Measurements from ENCODE around the gene PCARE. TPM values are rescaled to one million over a fixed set of nuclear protein-coding genes. Genes with fewer than 3 reads are reported as not detected.

PCARE gene
- total RNA-seq, 1 experiment from 2014 or later = not detected

GRCh38 chr2:29068513-29068912 lies 5.8 kb downstream of the PCARE start (continued):
- TF ChIP-seq, protein P1, sequence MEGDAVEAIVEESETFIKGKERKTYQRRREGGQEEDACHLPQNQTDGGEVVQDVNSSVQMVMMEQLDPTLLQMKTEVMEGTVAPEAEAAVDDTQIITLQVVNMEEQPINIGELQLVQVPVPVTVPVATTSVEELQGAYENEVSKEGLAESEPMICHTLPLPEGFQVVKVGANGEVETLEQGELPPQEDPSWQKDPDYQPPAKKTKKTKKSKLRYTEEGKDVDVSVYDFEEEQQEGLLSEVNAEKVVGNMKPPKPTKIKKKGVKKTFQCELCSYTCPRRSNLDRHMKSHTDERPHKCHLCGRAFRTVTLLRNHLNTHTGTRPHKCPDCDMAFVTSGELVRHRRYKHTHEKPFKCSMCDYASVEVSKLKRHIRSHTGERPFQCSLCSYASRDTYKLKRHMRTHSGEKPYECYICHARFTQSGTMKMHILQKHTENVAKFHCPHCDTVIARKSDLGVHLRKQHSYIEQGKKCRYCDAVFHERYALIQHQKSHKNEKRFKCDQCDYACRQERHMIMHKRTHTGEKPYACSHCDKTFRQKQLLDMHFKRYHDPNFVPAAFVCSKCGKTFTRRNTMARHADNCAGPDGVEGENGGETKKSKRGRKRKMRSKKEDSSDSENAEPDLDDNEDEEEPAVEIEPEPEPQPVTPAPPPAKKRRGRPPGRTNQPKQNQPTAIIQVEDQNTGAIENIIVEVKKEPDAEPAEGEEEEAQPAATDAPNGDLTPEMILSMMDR (IDR thresholded peaks at IDR 0.05) = no peak
- TF ChIP-seq PRRX2 (CRISPR knock-in tag; IDR thresholded peaks at IDR 0.05) = no peak
- no peak for TF ChIP-seq ZNF281 (CRISPR knock-in tag; IDR thresholded peaks at IDR 0.05)
- TF ChIP-seq, protein P2, sequence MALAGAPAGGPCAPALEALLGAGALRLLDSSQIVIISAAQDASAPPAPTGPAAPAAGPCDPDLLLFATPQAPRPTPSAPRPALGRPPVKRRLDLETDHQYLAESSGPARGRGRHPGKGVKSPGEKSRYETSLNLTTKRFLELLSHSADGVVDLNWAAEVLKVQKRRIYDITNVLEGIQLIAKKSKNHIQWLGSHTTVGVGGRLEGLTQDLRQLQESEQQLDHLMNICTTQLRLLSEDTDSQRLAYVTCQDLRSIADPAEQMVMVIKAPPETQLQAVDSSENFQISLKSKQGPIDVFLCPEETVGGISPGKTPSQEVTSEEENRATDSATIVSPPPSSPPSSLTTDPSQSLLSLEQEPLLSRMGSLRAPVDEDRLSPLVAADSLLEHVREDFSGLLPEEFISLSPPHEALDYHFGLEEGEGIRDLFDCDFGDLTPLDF (CRISPR knock-in tag; IDR thresholded peaks at IDR 0.05) = no peak
- no peak for TF ChIP-seq ATF1 (CRISPR knock-in tag; IDR thresholded peaks at IDR 0.05)
- TF ChIP-seq FOXP1 (CRISPR knock-in tag; IDR thresholded peaks at IDR 0.05; ENCODE audit: borderline replicate concordance) = no peak

DNA sequence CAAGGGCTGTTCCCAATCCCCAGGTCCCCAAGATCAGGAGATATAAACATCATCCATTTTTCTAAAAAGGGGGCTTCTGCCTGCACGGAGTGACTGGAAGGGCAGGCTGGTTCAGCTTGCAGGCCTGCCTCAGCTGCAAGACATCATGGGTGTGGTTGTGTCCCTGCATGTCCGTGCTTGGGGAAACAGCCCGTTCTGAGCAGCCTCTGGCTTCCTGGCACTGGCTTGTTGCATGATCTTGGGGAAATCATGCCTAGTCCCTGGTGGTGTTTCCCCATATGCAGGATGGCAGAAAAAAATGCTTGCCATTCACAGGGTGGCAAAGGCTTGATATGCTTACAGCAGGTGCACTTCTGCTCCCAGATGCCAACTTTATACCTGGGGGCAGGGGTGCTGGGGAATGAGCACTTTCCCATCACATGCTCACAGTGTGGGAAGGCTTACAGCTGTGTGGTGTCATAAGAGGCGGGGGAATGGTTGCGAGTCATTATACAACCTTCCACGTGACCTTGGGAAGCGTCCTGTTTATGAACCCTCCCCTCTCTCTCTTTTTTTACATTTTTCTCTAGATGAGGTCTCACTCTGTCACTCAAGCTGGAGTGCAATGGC lies 7.2 kb downstream of the PCARE start:
- Mint-ChIP-seq H3K27ac (no peak overlapping the region), H3K9me3 (no peaks in the 10 kb centered on the region), H3K4me1 (peaks cover 15% of the 10 kb centered on the region), H3K4me3 (no peak overlapping the region), H3K27me3 (ENCODE audit: low read depth) (no peaks in the 10 kb centered on the region), H3K36me3 (no peaks in the 10 kb centered on the region)
- no peak for DNase-seq (ENCODE audit: low spot score)
- ChIA-PET POLR2A (no interaction called here), CTCF (no interaction called here)
- ATAC-seq = no peak
- no peak for TF ChIP-seq GRHL2 (CRISPR knock-in tag; IDR thresholded peaks at IDR 0.05; ENCODE audit: insufficient replicate concordance, severe bottlenecking)
- TF ChIP-seq, protein P3, sequence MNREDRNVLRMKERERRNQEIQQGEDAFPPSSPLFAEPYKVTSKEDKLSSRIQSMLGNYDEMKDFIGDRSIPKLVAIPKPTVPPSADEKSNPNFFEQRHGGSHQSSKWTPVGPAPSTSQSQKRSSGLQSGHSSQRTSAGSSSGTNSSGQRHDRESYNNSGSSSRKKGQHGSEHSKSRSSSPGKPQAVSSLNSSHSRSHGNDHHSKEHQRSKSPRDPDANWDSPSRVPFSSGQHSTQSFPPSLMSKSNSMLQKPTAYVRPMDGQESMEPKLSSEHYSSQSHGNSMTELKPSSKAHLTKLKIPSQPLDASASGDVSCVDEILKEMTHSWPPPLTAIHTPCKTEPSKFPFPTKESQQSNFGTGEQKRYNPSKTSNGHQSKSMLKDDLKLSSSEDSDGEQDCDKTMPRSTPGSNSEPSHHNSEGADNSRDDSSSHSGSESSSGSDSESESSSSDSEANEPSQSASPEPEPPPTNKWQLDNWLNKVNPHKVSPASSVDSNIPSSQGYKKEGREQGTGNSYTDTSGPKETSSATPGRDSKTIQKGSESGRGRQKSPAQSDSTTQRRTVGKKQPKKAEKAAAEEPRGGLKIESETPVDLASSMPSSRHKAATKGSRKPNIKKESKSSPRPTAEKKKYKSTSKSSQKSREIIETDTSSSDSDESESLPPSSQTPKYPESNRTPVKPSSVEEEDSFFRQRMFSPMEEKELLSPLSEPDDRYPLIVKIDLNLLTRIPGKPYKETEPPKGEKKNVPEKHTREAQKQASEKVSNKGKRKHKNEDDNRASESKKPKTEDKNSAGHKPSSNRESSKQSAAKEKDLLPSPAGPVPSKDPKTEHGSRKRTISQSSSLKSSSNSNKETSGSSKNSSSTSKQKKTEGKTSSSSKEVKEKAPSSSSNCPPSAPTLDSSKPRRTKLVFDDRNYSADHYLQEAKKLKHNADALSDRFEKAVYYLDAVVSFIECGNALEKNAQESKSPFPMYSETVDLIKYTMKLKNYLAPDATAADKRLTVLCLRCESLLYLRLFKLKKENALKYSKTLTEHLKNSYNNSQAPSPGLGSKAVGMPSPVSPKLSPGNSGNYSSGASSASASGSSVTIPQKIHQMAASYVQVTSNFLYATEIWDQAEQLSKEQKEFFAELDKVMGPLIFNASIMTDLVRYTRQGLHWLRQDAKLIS (CRISPR knock-in tag; IDR thresholded peaks at IDR 0.05; ENCODE audit: borderline replicate concordance) = no peak
- TF ChIP-seq, protein P4, sequence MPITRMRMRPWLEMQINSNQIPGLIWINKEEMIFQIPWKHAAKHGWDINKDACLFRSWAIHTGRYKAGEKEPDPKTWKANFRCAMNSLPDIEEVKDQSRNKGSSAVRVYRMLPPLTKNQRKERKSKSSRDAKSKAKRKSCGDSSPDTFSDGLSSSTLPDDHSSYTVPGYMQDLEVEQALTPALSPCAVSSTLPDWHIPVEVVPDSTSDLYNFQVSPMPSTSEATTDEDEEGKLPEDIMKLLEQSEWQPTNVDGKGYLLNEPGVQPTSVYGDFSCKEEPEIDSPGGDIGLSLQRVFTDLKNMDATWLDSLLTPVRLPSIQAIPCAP (CRISPR knock-in tag; IDR thresholded peaks at IDR 0.05) = no peak
- TF ChIP-seq MAX (CRISPR knock-in tag; IDR thresholded peaks at IDR 0.05) = no peak
- TF ChIP-seq, protein P5, sequence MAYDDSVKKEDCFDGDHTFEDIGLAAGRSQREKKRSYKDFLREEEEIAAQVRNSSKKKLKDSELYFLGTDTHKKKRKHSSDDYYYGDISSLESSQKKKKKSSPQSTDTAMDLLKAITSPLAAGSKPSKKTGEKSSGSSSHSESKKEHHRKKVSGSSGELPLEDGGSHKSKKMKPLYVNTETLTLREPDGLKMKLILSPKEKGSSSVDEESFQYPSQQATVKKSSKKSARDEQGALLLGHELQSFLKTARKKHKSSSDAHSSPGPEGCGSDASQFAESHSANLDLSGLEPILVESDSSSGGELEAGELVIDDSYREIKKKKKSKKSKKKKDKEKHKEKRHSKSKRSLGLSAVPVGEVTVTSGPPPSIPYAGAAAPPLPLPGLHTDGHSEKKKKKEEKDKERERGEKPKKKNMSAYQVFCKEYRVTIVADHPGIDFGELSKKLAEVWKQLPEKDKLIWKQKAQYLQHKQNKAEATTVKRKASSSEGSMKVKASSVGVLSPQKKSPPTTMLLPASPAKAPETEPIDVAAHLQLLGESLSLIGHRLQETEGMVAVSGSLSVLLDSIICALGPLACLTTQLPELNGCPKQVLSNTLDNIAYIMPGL (CRISPR knock-in tag; IDR thresholded peaks at IDR 0.05) = no peak
- TF ChIP-seq JAZF1 (CRISPR knock-in tag; IDR thresholded peaks at IDR 0.05) = no peak
- no peak for TF ChIP-seq CBFB (CRISPR knock-in tag; IDR thresholded peaks at IDR 0.05; ENCODE audit: low read depth)
- TF ChIP-seq, protein P6, sequence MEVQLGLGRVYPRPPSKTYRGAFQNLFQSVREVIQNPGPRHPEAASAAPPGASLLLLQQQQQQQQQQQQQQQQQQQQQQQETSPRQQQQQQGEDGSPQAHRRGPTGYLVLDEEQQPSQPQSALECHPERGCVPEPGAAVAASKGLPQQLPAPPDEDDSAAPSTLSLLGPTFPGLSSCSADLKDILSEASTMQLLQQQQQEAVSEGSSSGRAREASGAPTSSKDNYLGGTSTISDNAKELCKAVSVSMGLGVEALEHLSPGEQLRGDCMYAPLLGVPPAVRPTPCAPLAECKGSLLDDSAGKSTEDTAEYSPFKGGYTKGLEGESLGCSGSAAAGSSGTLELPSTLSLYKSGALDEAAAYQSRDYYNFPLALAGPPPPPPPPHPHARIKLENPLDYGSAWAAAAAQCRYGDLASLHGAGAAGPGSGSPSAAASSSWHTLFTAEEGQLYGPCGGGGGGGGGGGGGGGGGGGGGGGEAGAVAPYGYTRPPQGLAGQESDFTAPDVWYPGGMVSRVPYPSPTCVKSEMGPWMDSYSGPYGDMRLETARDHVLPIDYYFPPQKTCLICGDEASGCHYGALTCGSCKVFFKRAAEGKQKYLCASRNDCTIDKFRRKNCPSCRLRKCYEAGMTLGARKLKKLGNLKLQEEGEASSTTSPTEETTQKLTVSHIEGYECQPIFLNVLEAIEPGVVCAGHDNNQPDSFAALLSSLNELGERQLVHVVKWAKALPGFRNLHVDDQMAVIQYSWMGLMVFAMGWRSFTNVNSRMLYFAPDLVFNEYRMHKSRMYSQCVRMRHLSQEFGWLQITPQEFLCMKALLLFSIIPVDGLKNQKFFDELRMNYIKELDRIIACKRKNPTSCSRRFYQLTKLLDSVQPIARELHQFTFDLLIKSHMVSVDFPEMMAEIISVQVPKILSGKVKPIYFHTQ (CRISPR knock-in tag; IDR thresholded peaks at IDR 0.05) = no peak
- no peak for TF ChIP-seq ZNF317 (CRISPR knock-in tag; IDR thresholded peaks at IDR 0.05; ENCODE audit: borderline replicate concordance, low read depth)
- TF ChIP-seq, protein P7, sequence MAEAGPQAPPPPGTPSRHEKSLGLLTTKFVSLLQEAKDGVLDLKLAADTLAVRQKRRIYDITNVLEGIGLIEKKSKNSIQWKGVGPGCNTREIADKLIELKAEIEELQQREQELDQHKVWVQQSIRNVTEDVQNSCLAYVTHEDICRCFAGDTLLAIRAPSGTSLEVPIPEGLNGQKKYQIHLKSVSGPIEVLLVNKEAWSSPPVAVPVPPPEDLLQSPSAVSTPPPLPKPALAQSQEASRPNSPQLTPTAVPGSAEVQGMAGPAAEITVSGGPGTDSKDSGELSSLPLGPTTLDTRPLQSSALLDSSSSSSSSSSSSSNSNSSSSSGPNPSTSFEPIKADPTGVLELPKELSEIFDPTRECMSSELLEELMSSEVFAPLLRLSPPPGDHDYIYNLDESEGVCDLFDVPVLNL (CRISPR knock-in tag; IDR thresholded peaks at IDR 0.05; ENCODE audit: borderline replicate concordance, low read depth) = no peak
- no peak for TF ChIP-seq ETV6 (CRISPR knock-in tag; IDR thresholded peaks at IDR 0.05)
